ENCODE measurements around the gene ZFP42.
"Not testable (repeated sequence)": the region's sequence is repeated elsewhere in the genome, so short reads cannot be mapped to it uniquely, and the experiment has no call there.

ZFP42 gene

DNA sequence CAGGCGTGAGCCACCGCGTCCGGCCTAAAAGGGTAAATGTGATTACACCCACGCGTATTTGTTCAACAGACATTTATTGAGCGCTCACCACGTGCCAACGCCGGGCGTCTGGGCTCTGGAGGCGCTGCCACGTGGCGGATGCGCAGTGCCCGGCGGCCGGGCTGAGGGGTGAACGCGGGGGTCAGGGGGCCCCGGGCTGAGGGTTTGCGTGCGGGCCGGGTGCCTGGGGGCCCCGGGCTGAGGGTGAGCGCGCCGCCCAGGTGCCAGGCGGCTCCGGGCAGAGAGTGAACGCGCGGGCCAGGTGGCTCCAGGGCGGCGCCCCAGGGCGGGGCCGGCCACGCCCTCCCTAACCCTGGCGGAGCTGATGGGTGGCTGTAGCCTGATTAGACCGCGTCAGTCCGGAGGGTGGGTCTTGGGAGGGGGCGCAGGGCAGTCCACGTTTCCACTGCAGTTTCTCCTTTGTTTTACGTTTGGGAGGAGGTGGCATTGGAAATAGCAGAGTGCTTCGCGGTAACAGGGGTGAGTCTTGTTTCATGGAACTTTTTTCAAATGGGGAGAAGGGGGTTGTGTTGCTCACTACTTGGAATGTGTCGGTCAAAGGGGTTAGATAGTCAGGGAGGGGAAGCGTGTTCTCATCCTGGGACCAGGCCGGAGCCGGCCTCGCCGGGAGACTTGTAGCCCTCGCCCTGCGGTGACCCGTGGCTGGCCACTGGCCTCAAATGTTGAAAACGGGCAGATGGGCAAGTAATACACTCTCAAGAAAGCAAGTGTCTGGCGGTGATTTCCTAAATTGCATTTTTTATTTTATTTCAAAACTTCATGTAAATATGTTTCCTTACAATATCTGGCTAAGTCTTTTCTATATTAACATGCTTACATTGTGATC is at the start of gene ZFP42:
Gene ZFP42 (plus strand): TSS at position 450 of the 886 bp plus-strand sequence. CDS start 7,037 bp downstream, outside the sequence.
- Mint-ChIP-seq H3K4me3 (no peak within 1 kb of the TSS), H3K27ac (no peak within 1 kb of the TSS), H3K27me3 (peaks cover 10% of the 10 kb centered on the region), H3K4me1 (no peaks in the 10 kb centered on the region), H3K9me3 (peaks cover 15% of the 10 kb centered on the region), H3K36me3 (peaks cover 3% of the 10 kb centered on the region)

DNA sequence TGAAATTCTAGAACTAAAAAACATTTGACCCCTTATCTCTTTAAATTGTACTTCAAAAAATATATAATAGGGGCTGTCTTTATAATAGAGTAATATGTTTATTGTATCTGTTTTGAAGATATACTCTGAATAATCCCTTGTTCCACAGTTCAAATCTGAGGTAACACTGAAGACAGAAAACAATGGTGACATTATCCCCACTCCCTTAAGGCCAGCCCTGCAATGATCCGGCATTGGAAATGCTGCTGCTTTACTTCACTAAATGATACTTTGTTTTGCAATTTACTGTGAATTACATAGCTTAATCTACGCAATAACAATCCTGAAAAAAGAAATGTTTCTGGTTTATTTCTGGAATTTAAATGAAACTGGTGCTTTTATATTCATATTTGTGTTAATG is 34.4 kb upstream of the ZFP42 start:
- H3K9me3 Mint-ChIP-seq = peaks cover 11% of the 10 kb centered on the region
- H3K36me3 Mint-ChIP-seq = no peaks in the 10 kb centered on the region
- no peak overlapping the region for H3K27ac Mint-ChIP-seq
- H3K4me3 Mint-ChIP-seq = no peak overlapping the region
- H3K27me3 Mint-ChIP-seq = no peaks in the 10 kb centered on the region
- H3K4me1 Mint-ChIP-seq = no peaks in the 10 kb centered on the region

DNA sequence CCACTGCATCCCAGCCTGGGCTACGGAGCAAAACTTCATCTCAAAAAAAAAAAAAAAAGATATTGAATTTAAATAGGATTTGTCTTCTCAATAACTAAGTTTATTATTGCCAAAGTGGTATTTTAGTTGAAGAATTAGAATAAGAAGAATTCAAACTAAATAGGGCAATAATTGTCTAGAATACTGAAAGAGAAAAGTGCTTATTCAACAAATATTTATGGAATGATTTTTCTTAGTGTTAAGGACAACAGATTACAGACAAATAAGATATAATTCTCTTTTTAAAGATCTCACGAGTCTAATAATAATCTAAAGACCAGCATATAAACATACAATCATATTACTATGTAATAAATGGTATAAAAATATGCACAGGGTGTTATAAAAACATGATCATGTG is 33.6 kb upstream of the ZFP42 start:
- Mint-ChIP-seq H3K9me3 (peaks cover 11% of the 10 kb centered on the region), H3K36me3 (no peaks in the 10 kb centered on the region), H3K4me3 (no peak overlapping the region), H3K4me1 (no peaks in the 10 kb centered on the region), H3K27ac (no peak overlapping the region), H3K27me3 (no peaks in the 10 kb centered on the region)

- Mint-ChIP-seq H3K9me3 (peaks cover 11% of the 10 kb centered on the region), H3K36me3 (no peaks in the 10 kb centered on the region), H3K27me3 (no peaks in the 10 kb centered on the region), H3K4me1 (no peaks in the 10 kb centered on the region), H3K4me3 (no peak overlapping the region), H3K27ac (no peak overlapping the region)
Measured at GRCh38 chr4:187962926-187963325, 32.6 kb upstream of the ZFP42 start.

GRCh38 chr4:187965726-187966125 is 29.8 kb upstream of the ZFP42 start:
- H3K27ac Mint-ChIP-seq = no peak overlapping the region
- no peaks in the 10 kb centered on the region for H3K4me1 Mint-ChIP-seq
- H3K27me3 Mint-ChIP-seq = no peaks in the 10 kb centered on the region
- no peaks in the 10 kb centered on the region for H3K9me3 Mint-ChIP-seq
- H3K4me3 Mint-ChIP-seq = no peak overlapping the region
- no peaks in the 10 kb centered on the region for H3K36me3 Mint-ChIP-seq

DNA sequence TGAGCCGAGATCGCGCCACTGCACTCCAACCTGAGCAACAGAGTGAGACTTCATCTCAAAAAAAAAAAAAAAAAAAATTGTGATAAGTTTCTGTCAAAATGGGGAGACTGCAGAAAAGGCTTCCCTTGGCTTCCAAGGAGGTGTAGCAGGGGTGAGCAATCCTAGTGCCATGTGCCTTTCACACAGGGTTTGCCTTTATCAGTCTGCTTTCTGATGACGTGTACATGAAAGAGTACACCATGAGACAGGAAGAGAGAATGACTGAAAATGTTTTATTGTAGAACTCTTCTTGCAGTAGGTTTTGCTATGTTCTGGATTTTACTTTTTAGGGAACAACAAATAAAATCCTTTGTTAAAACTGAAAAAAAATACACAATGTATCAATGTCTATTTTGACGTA is 23.4 kb upstream of the ZFP42 start:
- no peak overlapping the region for H3K27ac Mint-ChIP-seq
- H3K4me3 Mint-ChIP-seq = no peak overlapping the region
- no peaks in the 10 kb centered on the region for H3K4me1 Mint-ChIP-seq
- no peaks in the 10 kb centered on the region for H3K36me3 Mint-ChIP-seq
- H3K9me3 Mint-ChIP-seq = peaks cover 4% of the 10 kb centered on the region
- H3K27me3 Mint-ChIP-seq = no peaks in the 10 kb centered on the region

GRCh38 chr4:187983746-187984145 is 11.8 kb upstream of the ZFP42 start:
- Mint-ChIP-seq H3K27me3 (no peaks in the 10 kb centered on the region), H3K4me3 (no peak overlapping the region), H3K36me3 (no peaks in the 10 kb centered on the region), H3K4me1 (no peaks in the 10 kb centered on the region), H3K9me3 (peaks cover 16% of the 10 kb centered on the region), H3K27ac (no peak overlapping the region)

DNA sequence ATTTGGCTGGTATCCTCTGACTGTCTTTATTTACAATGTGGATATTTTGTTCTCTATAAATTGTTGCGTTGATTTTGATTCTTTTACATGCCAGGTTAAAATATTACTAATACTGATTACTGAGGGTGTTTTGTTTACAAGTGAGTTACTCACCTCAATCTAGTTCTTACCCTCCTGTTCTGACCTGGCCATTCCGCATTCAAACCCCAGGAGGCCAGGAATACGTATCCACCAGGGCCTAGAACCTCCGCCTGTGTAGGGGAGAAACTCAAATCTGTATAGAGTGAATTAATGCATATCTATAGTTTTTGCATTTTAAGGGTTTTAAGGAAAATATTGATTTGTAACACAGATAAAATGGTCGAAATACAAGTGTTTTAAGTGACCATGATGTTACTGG is 2.6 kb upstream of the ZFP42 start:
- H3K36me3 Mint-ChIP-seq = peaks cover 3% of the 10 kb centered on the region
- peaks cover 15% of the 10 kb centered on the region for H3K9me3 Mint-ChIP-seq
- no peaks in the 10 kb centered on the region for H3K4me1 Mint-ChIP-seq
- peaks cover 10% of the 10 kb centered on the region for H3K27me3 Mint-ChIP-seq
- no peak overlapping the region for H3K4me3 Mint-ChIP-seq
- H3K27ac Mint-ChIP-seq = no peak overlapping the region

DNA sequence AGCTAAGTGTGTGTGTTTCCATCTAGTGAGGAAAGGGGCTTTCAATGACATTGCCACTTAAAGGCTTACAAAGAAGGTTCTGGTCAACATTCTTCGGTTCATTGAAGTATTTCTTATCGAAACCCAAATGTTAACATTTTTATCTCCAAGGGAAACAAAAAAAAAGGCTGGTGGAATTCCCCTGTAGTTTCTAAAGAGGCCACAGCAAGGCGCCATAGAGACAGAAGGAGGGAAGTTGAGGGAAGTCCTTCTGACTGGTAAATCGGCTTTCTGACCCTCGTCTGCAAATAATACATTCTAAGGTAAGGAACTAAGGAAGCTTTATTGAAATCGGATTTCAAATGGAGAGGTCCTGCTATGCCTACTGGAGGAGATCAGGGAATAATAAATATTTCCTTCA is 1.7 kb upstream of the ZFP42 start:
- Mint-ChIP-seq H3K4me1 (no peaks in the 10 kb centered on the region), H3K9me3 (peaks cover 15% of the 10 kb centered on the region), H3K27ac (no peak overlapping the region), H3K36me3 (peaks cover 3% of the 10 kb centered on the region), H3K4me3 (no peak overlapping the region), H3K27me3 (peaks cover 10% of the 10 kb centered on the region)

DNA sequence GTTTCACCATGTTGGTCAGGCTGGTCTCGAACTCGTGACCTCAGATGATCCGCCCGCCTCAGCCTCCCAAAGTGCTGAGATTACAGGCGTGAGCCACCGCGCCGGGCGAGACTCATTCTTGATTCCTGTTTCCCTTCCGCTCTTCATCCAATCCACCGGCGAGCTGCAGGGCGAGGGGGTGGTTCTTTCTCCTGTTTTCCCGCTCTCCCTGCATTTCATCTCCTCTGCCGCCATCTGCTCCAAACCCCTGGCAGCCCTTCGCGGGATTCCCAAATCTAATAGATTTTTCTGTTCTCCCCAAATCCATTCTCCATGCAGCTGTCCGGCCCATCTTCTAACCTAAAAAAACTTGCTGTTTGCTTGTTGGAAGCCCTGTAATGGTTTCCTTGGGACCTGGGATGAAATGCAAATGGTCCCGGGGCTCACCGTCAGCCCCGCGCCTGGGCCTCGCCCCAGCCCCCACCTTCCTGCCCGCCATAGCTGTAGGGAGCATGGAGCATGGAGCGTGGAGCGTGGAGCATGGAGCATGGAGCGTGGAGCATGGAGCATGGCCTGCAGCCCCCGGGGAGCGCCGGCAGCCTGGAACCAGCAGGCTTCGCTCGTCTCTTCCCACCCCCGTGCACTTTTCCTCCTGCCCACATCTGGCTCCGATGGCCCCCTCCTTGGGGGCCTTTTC is 1.1 kb downstream of the ZFP42 start:
- Mint-ChIP-seq H3K36me3 (peaks cover 3% of the 10 kb centered on the region), H3K27me3 (peaks cover 10% of the 10 kb centered on the region), H3K4me1 (no peaks in the 10 kb centered on the region), H3K9me3 (peaks cover 15% of the 10 kb centered on the region), H3K27ac (no peak overlapping the region), H3K4me3 (no peak overlapping the region)

DNA sequence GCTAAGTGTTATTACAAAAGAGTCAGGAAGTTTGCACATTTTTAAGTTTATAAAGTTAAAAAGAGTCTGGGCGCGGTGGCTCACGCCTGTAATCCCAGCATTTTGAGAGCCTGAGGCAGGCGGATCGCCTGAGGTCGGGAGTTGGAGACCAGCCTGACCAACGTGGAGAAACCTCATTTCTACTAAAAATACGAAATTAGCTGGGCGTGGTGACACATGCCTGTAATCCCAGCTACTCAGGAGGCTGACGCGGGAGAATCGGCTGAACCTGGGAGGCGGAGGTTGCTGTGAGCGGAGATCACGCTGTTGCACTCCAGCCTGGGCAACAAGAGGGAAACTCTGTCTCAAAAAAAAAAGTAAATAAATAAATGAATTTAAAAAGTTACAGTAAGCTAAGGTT is 2.4 kb downstream of the ZFP42 start:
- peaks cover 11% of the 10 kb centered on the region for H3K9me3 Mint-ChIP-seq

GRCh38 chr4:187999406-187999932 is 3.9 kb downstream of the ZFP42 start:
- Mint-ChIP-seq H3K4me1 (no peaks in the 10 kb centered on the region), H3K9me3 (peaks cover 5% of the 10 kb centered on the region), H3K36me3 (peaks cover 3% of the 10 kb centered on the region), H3K4me3 (no peak overlapping the region), H3K27ac (no peak overlapping the region), H3K27me3 (peaks cover 10% of the 10 kb centered on the region)

More for the DNA sequence above, 2.4 kb downstream of the ZFP42 start:
- not testable (repeated sequence) for H3K27ac Mint-ChIP-seq, H3K36me3 Mint-ChIP-seq, H3K4me1 Mint-ChIP-seq, H3K27me3 Mint-ChIP-seq, H3K4me3 Mint-ChIP-seq

DNA sequence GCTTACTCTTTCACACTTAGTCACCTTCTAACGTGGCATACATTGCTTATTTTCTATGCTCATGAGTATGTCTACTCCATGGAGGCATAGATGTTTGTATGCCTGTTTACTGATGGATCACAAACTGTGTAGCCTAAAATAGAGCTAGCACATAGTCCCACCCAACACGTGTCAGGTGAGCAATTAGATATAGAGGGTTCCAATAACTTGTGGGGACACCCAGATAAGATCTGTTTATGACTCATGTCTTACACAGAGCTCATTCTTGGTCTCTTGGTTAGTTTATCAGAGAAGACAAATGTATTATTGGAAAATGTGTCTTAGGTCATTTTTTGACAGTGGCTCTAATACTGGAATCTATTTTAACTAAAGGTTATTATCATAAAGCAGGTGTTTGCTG is 6.8 kb downstream of the ZFP42 start:
- peaks cover 2% of the 10 kb centered on the region for H3K27me3 Mint-ChIP-seq
- H3K36me3 Mint-ChIP-seq = peaks cover 3% of the 10 kb centered on the region
- no peak overlapping the region for H3K27ac Mint-ChIP-seq
- H3K4me3 Mint-ChIP-seq = no peak overlapping the region
- no peaks in the 10 kb centered on the region for H3K4me1 Mint-ChIP-seq
- H3K9me3 Mint-ChIP-seq = peaks cover 4% of the 10 kb centered on the region

DNA sequence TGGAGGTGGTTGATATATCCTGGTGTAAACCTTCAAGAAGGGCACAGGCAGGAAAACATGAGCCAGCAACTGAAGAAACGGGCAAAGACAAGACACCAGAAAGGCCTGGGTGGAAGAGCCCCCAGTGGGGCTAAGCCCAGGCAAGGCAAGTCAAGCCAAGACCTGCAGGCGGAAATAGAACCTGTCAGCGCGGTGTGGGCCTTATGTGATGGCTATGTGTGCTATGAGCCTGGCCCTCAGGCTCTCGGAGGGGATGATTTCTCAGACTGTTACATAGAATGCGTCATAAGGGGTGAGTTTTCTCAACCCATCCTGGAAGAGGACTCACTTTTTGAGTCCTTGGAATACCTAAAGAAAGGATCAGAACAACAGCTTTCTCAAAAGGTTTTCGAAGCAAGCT is 7.2 kb downstream of the ZFP42 start:
- Mint-ChIP-seq H3K4me1 (no peaks in the 10 kb centered on the region), H3K27me3 (no peaks in the 10 kb centered on the region), H3K27ac (no peak overlapping the region), H3K9me3 (no peaks in the 10 kb centered on the region), H3K4me3 (no peak overlapping the region), H3K36me3 (no peaks in the 10 kb centered on the region)

- Mint-ChIP-seq H3K27me3 (no peaks in the 10 kb centered on the region), H3K9me3 (no peaks in the 10 kb centered on the region), H3K4me3 (no peak overlapping the region), H3K4me1 (no peaks in the 10 kb centered on the region), H3K27ac (no peak overlapping the region), H3K36me3 (no peaks in the 10 kb centered on the region)
Measured at GRCh38 chr4:188005561-188005960, 10.0 kb downstream of the ZFP42 start.

GRCh38 chr4:188006285-188006848 is 10.8 kb downstream of the ZFP42 start:
- Mint-ChIP-seq H3K27me3 (no peaks in the 10 kb centered on the region), H3K4me3 (no peak overlapping the region), H3K36me3 (no peaks in the 10 kb centered on the region), H3K9me3 (no peaks in the 10 kb centered on the region), H3K4me1 (no peaks in the 10 kb centered on the region), H3K27ac (no peak overlapping the region)
